WERI-Rb-1 (cell line): ENCODE results near the gene FEZ2.

Experiments used
- DNase-seq: peaks from one replicate; pipeline ENCODE4 v3.0.0-alpha.2; 2020
- H3K27ac ChIP-seq: fragments of 250-450 bp; sonication (Bioruptor Pico); 2 replicates; pipeline ENCODE4 v1.5.1; 2020; ENCODE audit warnings: mild to moderate bottlenecking, moderate library complexity
- H3K27me3 ChIP-seq: fragments of 250-450 bp; sonication (Bioruptor Pico); 2 replicates; pipeline ENCODE4 v1.5.1; 2021; ENCODE audit warnings: mild to moderate bottlenecking, low read depth, moderate library complexity; ENCODE audit not compliant: insufficient read depth, severe bottlenecking
- H3K36me3 ChIP-seq: fragments of 250-450 bp; sonication (Bioruptor Pico); 2 replicates; pipeline ENCODE4 v1.5.1; 2020; ENCODE audit warnings: mild to moderate bottlenecking, moderate library complexity
- H3K4me3 ChIP-seq: 2 replicates; pipeline ENCODE4 v1.5.1; 2011; ENCODE audit warnings: low read depth, mild to moderate bottlenecking, control low read depth, low read length
- H3K9me3 ChIP-seq: fragments of 250-450 bp; sonication (Bioruptor Pico); 2 replicates; pipeline ENCODE4 v1.5.1; 2021; ENCODE audit warnings: mild to moderate bottlenecking, moderate library complexity; ENCODE audit not compliant: severe bottlenecking
- CTCF ChIP-seq: IDR thresholded peaks from 2 replicates; pipeline ENCODE4 v1.5.1; 2011; ENCODE audit warnings: low read depth, mild to moderate bottlenecking, control low read depth, inconsistent platforms, low read length

Gene FEZ2

GRCh38 chr2:36566887-36567286, 31.1 kb downstream of the FEZ2 start:
- Histone ChIP-seq H3K9me3 (no peaks in the 10 kb centered on the region), H3K27ac (no peak overlapping the region), H3K27me3 (no peaks in the 10 kb centered on the region), H3K36me3 (peaks cover 16% of the 10 kb centered on the region), H3K4me3 (no peak overlapping the region)
- TF ChIP-seq CTCF: no peak
- DNase-seq: no peak

- Histone ChIP-seq H3K36me3 (peaks cover 16% of the 10 kb centered on the region), H3K27me3 (no peaks in the 10 kb centered on the region), H3K27ac (no peak overlapping the region), H3K9me3 (no peaks in the 10 kb centered on the region), H3K4me3 (no peak overlapping the region)
- no peak for DNase-seq
- no peak for TF ChIP-seq CTCF
Observed at GRCh38 chr2:36565712-36566111, 32.3 kb downstream of the FEZ2 start.

- H3K27ac ChIP-seq: no peak overlapping the region
- no peak overlapping the region for H3K4me3 ChIP-seq
- TF ChIP-seq CTCF: no peak
- H3K36me3 ChIP-seq: peaks cover 16% of the 10 kb centered on the region
- DNase-seq: no peak
- no peaks in the 10 kb centered on the region for H3K27me3 ChIP-seq
- no peaks in the 10 kb centered on the region for H3K9me3 ChIP-seq
Observed at GRCh38 chr2:36564377-36564930, 33.5 kb downstream of the FEZ2 start.

- Histone ChIP-seq H3K27me3 (no peaks in the 10 kb centered on the region), H3K9me3 (no peaks in the 10 kb centered on the region), H3K27ac (no peak overlapping the region), H3K36me3 (peaks cover 16% of the 10 kb centered on the region), H3K4me3 (no peak overlapping the region)
- DNase-seq: no peak
- TF ChIP-seq CTCF: no peak
Observed at GRCh38 chr2:36562973-36563532, 34.9 kb downstream of the FEZ2 start.

GRCh38 chr2:36562240-36562639, 35.7 kb downstream of the FEZ2 start:
- Histone ChIP-seq H3K36me3 (peaks cover 16% of the 10 kb centered on the region), H3K4me3 (no peak overlapping the region), H3K27ac (no peak overlapping the region), H3K27me3 (no peaks in the 10 kb centered on the region), H3K9me3 (no peaks in the 10 kb centered on the region)
- TF ChIP-seq CTCF: no peak
- no peak for DNase-seq

- Histone ChIP-seq H3K36me3 (peaks cover 11% of the 10 kb centered on the region), H3K4me3 (no peak overlapping the region), H3K27me3 (no peaks in the 10 kb centered on the region), H3K27ac (no peak overlapping the region), H3K9me3 (no peaks in the 10 kb centered on the region)
- TF ChIP-seq CTCF: no peak
- no peak for DNase-seq
Observed at GRCh38 chr2:36561237-36561944, 36.6 kb downstream of the FEZ2 start.
